ENCODE data around the gene OBSCN.
"Not testable (repeated sequence)": the region's sequence is repeated elsewhere in the genome, so short reads cannot be mapped to it uniquely, and the experiment has no call there.

Gene OBSCN

DNA sequence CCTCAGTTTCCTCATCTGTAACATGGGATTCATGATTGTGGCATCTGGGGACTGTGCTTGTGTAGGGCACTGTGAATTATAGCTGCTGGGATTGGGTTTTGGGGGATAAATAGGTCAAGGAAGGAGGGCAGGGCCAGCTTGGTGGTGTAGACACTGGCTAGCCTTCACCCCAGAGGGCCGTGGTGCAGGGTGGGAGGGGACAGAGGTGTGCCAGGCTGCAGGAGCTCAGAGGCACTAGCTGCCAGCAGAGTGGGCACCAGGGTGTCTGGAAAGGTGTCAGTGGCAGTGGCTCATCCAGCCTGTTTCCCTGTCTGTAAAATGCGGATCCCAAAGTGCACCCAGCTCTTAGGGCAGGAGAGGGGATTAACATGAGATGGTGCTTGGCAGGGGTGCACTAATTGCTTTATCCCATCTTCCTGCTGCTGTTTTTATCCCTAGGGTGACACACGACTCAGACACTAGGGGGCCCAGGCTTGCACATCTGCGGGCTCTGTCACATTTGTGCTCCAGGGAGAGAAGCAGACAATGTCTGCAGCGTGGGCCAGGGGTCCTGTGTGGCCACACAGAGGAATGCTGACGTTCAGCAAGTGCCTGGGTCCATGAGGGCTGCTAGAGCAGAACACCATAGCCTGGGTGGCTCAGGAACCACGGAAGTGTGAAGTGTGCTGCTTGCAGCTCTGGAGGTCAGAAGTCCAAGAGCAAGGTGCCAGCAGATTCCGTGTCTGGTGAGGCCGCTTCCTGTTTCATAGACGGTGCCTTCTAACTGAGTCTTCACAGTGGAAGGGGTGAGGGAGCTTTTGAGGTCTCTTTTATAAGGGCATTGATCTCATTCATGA, 19.3 kb downstream of the OBSCN start:
- no peak for DNase-seq

DNA sequence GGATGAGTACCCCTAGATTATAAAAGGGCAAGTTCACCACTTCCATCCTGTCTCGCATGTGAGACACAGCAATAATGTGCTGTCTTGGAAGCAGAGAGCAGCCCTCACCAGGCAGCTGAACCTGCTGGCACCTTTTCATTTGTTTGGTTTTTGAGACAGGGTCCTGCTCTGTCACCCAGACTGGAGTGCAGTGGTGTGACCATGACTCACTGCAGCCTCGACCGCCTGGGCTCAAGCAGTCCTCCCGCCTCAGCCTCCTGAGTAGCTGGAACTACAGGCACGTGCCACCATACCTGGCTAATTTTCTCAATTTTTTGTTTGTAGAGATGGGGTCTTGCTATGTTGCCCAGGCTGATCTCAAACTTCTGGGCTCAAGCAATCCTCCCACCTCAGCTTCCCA, 20.3 kb downstream of the OBSCN start:
- not testable (repeated sequence) for DNase-seq

DNA sequence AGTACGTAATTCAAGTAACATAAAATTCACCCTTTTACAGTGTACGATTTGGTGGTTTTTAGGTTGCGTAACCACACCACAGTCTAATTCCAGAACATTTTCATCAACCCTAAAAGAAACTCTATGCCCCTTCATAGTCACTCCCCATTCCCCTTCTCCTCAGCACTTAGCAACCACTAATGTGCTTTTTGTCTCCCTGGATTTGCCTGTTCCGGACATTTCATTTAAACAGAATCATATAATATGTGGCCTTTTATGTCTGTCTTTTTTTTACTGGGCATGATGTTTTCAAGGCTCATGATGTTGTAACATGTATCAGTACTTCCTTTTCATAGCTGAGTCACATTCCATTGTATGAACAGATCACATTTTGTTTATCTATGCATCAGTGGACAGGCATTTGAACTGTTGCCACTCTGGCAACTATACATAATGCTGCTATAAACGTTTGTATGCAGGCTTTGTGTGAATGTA, 20.8 kb downstream of the OBSCN start:
- peak in 2 of 3 donors; percentile 8 to 51 for DNase-seq

DNA sequence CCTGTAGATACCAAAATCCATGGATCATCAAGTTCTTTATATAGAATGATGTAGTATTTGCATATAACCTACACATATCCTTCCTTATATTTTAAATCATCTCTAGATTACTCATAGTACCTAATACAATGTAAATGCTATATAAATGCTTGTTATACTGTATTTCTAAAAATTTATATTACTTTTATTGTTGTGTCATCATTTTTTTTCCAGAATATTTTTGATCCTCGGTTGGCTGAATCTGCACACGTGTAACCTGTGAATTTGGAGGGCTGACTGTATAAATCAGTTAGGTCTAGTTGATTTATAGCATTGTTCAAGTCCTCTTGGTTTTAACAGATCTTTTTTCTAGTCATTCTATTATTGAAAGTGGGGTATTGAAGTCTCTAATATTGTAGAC, 23.3 kb downstream of the OBSCN start:
- DNase-seq: no peak

DNA sequence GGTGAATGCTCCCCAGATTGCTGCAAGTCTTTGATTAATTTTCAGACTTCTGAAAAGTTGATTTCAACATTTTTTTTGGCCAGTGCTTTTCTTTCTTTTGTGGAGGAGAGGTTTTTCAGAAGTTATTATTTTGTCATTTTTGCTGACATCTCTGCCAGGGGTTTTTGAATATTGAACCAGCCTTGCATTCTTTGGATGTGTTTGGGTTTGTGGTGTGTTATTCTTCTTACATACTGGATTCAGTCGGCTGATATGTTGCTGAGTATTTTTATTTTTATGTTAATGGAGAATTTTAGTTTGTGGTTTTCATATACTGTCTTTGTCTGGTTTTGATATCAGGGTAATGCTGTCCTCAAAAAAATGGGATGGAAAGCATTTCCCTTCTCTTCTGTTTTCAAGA, 25.3 kb downstream of the OBSCN start:
- DNase-seq: no peak

DNA sequence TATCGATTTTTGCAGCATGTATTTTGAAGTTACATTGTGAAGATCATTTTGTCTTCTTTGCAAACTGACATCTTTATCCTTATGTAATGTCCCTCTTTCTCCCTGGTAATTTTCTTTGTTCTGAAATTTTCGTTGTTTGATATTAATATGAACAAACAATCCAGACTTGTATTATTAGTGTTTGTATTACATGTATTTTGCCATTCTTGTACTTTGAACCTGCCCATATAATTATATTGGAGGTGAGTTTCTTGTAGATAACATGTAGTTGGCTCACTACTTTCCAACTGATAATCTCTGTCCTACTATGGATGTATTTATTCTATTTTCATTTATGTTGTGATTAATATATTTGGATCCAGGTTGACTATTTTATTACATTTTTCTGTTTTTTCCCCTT, 27.1 kb downstream of the OBSCN start:
- DNase-seq: no peak

DNA sequence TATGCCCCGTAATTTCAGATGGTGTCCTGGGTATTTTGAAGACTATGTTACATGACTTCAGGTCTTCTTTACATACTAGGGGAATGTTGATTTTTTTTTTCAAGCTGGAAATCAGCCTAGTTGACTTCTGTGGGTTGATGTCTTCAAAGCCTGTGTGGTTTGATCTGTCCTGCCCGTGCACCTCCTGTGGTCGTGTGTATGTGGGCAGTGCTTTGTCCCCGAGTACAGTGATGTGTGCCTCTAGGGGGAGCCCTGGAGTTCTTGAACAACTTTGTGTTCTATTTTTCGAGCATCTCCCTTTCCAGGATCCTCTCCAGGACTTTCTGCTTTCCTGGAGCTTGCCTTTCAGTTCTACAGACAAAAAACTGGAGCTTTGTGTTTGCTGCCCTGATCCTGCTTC, 28.9 kb downstream of the OBSCN start:
- peak; percentile 9 to 39 (median 23) for DNase-seq

DNA sequence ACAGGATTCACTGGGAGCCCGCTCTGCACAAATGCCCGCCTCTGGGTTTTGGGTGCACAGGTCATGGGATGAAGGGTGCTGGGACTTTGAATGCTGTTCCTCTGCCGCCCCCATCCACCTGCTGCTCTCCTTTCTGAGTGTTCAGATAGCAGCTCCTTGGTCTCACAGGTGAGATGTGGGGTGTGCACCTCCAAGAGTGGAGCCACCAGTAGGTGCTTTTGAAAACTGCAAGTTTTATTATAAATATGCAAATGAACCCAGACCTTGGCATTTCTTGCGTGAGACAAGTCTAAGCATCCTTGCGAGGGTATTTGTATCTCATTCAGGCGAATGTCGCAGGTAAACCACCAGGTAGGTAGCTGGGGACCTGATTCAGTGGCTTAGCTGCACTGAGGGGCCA, 30.2 kb downstream of the OBSCN start:
- DNase-seq: no peak

DNA sequence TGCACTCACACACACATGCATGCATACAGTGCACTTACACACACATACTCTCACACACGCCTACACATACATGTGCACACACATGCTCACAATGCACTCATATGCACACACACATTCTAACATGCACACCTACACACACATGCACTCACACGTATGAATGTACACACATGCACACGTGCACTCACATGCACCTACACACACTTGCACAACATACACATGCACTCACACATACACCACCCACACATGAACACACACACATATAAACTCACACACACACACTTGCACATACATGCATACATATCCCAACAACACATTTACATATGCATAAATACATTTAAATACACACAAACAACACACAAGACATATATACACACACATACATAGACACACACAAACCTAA, 30.6 kb downstream of the OBSCN start:
- DNase-seq: no peak

DNA sequence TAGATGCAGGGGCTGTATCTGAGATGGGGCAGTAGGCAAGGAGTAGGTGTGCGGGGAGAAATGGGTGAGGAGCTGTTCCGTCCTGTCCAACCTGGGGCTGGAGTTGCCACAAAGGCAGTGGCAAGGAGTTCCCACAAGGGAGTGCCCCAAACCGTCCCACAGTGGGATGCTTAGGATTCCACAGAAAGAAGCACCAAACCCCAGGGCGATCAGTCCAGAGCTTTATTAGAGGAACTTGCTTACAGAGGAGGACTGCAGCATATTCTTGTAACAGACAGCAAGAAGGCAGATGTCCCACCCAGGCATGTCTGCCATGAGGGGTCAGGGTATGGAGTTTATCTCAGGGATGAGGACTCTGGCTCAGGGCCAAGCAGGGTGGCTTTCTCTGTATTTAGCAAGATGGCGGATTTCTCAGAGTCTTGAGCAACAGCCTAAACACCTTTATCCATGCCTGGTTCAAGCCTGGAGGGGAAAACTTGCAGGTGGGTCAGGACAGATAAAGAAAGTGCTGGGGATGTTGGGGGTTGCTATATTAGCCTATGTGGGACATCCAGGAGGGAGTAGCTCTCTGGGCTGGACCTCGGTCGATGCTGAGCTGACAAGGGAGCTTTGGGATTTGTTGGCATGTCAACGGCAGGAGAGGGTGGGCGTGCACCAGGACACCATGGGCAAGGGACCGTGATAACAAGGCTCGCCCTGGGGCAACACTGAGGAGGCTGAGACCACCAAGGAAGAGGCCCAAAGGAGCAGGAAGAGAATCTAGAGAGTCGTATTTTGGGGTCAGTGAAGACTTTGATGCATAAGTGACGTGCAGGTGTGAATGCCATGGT, 32.8 kb downstream of the OBSCN start:
- DNase-seq: no peak

DNA sequence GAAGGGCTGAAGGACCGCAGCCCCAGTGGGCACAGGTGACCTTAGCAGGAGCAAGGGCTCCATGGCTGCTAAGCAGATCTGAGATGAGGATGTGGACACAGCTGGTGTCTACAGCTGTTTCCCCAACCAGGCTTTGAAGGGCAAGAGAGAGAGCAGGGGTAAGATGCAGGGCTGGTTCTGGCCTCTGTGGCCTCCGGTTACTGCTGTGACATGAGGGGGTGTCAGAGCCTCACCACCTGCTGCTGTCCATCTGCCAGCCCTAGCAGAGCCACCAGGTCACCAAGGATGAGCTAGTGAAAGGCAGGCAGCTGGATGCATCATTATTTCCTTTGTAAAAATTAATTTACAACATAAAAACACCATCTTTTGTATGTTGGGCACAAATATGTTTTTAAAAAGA, 33.4 kb downstream of the OBSCN start:
- no peak for DNase-seq

DNA sequence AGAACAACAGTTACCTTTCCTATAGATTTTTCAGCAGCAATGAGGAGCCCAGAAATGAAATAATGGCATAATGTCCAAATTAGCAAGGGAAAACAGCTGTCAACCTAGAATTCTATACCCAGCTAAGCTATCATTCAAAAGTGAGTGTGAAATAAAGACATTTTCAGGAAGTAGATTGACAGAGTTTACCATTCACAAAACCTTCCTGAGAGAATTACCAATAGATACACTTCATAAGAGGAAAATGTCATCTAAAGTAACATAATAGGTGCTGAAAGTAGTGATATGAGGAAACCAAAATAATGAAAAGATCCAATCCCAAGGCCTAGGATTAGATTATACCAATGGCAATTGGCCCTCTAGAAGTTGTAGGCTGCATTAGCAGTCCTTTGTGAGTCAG, 34.6 kb downstream of the OBSCN start:
- no peak for DNase-seq

DNA sequence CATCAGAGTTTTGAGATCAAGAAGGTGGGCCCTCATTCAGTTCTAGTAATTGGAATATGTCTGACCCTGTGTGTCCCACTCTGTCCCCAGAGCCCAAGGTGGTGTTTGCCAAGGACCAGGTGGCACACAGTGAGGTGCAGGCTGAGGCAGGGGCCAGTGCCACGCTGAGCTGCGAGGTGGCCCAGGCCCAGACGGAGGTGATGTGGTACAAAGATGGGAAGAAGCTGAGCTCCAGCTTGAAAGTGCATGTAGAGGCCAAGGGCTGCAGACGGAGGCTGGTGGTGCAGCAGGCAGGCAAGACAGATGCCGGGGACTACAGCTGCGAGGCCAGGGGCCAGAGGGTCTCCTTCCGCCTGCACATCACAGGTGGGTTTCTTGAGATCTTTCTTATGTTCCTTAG, 35.2 kb downstream of the OBSCN start:
- no peak for DNase-seq

DNA sequence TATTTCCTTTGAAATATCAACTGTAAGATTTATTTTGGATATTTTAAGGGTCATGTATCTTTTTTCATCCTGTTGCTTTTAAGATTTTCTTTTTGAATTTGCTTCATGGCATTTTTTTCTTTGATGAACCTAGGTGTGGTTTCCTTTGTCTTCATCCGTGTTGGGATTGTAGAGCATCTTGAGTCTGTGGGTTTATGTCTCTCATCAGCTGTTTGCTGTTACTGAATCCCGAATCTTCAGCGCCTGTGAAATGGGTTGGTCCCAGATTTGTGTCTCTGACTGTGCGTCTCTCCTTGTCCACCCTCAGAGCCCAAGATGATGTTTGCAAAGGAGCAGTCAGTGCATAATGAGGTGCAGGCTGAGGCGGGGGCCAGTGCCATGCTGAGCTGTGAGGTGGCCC, 36.1 kb downstream of the OBSCN start:
- DNase-seq: not testable (repeated sequence)

DNA sequence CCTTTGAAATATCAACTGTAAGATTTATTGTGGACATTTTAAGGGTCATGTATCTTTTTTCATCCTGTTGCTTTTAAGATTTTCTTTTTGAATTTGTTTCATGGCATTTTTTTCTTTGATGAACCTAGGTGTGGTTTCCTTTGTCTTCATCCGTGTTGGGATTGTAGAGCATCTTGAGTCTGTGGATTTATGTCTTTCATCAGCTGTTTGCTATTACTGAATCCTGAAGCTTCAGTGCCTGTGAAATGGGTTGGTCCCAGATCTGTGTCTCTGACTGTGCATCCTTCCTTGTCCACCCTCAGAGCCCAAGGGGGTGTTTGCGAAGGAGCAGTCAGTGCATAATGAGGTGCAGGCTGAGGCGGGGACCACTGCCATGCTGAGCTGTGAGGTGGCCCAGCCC, 37.3 kb downstream of the OBSCN start:
- DNase-seq: no peak

DNA sequence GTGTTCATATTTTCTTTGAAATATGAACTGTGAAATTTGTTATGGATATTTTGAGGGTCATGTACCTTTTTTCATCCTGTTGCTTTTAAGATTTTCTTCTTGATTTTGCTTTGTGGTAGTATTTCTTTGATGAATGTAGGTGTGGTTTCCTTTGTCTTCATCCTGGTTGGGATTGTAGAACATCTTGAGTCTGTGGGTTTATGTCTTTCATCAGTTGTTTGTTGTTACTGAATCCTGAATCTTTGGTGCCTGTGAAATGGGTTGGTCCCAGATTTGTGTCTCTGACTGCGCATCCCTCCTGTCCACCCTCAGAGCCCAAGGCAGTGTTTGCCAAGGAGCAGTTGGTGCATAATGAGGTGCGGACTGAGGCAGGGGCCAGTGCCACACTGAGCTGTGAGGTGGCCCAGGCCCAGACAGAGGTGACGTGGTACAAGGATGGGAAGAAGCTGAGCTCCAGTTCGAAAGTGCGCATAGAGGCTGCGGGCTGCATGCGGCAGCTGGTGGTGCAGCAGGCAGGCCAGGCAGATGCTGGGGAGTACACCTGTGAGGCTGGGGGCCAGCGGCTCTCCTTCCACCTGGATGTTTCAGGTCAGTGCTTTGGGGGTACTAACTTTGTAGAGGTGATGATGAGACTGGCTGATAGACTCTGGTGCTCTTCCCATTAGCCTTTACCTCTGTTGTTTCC, 38.5 kb downstream of the OBSCN start:
- DNase-seq: no peak

DNA sequence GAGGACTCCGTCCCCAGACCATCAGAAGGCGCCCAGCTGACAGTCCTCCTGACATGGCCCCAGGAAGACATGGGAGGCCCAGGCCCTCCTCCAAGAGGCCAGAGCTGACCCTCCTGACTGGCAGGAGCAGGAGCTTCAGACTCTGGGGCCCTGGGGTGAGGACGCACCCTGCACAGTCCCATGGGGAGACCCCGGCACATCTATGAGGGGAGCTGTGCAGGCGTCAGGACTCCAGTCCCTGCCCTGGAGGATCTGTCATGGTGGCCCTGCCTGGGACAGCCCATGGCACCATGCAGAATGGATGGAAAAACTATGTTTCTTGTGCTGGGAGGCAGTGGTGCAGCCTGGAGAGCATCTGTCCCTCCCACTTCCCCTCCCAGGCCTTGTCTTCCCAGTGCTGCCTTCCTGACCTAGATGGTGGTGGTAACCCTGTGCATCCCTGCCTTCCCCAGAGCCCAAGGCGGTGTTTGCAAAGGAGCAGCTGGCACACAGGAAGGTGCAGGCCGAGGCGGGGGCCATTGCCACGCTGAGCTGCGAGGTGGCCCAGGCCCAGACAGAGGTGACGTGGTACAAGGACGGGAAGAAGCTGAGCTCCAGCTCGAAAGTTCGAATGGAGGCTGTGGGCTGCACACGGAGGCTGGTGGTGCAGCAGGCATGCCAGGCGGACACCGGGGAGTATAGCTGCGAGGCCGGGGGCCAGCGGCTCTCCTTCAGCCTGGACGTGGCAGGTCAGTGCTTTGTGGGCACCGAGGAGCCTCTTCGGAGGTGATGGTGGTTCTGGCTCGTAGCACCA, 41.9 kb downstream of the OBSCN start:
- DNase-seq: no peak

DNA sequence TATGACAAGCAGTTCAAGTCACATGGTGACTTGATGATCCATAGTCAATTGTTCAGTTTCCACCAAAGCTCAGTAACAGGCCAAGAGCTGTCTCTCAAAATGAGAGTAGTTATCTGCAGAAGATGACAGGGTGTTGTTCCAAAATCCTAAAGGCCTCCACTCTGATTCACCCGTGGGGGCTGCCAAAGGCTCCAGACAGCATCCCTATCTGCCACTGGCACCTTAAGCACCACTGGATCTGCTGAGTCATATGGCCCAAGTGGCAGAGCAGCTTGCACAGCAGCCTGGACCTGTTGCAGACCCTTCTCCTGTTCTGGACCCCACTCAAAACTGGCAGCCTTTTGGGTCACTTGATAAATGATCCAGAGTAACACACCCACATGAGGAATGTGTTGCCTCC, 44.6 kb downstream of the OBSCN start:
- not testable (repeated sequence) for DNase-seq

DNA sequence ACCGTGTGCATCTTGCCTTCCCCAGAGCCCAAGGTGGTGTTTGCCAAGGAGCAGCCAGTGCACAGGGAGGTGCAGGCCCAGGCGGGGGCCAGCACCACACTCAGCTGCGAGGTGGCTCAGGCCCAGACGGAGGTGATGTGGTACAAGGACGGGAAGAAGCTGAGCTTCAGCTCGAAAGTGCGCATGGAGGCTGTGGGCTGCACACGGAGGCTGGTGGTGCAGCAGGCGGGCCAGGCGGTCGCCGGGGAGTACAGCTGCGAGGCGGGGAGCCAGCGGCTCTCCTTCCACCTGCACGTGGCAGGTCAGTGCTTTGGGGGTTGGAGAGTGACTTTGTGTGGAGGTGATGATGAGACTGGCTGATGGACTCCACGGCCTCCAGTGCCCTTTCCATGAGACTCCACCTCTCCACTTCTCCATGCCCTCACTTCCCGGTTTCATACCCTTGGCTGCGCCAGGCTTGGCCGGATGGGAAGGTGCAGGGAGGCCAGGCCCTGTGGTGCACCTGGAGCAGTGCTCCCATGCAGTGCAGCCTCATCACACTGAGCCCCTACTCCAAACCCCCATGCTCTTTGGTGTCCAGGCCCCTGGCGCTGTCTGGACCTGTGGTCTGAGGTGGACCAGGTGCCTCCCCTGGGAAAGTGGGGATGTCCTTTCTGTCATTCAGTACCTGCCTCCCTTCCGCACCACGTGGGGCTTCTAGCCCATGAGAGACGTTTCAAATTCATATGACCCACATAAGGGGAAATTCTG, 49.0 kb downstream of the OBSCN start:
- DNase-seq: no peak

DNA sequence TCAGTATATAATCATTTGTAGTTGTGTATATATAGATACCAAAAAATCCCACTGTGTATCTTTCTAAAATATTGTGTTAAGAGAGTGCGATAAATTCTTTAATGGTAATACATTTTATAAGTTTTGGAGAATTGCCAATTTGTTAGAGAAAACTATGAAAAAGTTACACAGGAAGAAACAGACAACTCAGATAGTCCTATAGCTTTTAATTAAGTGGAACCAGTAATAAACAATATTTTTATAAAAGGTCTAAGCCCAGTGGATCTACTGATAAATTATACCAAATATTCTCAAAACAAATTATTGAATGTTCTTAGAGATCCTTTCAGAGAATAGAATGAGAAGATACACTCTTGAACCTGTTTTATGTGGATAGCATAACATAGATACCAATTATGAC, 50.6 kb downstream of the OBSCN start:
- DNase-seq: no peak

DNA sequence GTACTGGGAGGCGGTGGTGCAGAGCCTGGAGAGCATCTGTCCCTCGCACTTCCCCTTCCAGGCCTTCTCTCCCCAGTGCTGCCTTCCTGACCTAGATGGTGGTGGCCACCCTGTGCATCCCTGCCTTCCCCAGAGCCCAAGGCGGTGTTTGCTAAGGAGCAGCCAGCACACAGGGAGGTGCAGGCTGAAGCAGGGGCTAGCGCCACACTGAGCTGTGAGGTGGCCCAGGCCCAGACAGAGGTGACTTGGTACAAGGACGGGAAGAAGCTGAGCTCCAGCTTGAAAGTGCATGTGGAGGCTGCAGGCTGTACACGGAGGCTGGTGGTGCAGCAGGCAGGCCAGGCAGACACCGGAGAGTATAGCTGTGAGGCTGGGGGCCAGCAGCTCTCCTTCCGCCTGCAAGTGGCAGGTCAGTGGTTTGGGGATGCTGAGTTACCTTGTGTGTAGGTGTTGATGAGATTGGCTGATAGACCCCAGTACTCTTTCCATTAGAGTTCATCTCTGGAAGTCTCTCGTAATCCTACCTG, 51.6 kb downstream of the OBSCN start:
- no peak for DNase-seq

DNA sequence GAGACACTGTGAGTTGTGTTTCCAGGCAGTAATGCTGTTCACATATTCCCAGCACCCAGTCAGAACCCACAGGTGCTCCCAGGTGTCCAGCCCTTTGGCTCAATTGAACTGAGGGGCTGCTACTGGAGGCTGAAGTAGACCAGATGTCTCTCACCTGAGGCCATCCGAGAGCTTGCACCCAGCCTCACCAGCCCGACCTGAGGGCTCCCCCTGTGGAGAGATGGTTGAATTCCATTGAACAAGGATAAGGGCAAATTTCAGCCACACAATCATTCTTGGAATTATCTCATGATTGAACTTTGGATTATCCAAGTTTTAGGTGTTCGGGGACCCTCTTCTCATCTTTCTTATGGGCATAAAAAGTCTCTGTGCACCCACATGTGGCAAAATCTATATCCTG, 52.1 kb downstream of the OBSCN start:
- DNase-seq: no peak

All from suppressor macrophage treated with lipopolysaccharide for 1 hour (primary cell).